IPS-NIHi7 (cell line): ENCODE data around the gene BICD1.

Source experiments
- DNase-seq: peaks from one replicate; pipeline ENCODE4 v3.0.0; 2012; ENCODE audit warnings: mixed read lengths; ENCODE audit errors: extremely low spot score

The BICD1 gene

GRCh38 chr12:32102234-32102633 is 4.4 kb upstream of the BICD1 start:
- DNase-seq = no peak

GRCh38 chr12:32104572-32105355 is 1.9 kb upstream of the BICD1 start:
- DNase-seq = no peak

GRCh38 chr12:32105986-32106516 is 596 bp upstream of the BICD1 start:
- no peak for DNase-seq

- peak; percentile 30 for DNase-seq
Measured at GRCh38 chr12:32107359-32108267, 966 bp downstream of the BICD1 start.

- DNase-seq = no peak
Measured at GRCh38 chr12:32108787-32109186, 2.1 kb downstream of the BICD1 start.

GRCh38 chr12:32110417-32110816 is 3.8 kb downstream of the BICD1 start:
- DNase-seq = no peak

- DNase-seq = no peak
Measured at GRCh38 chr12:32110942-32111341, 4.3 kb downstream of the BICD1 start.

- DNase-seq = no peak
Measured at GRCh38 chr12:32115404-32116104, 8.9 kb downstream of the BICD1 start.

GRCh38 chr12:32116897-32117296 is 10.2 kb downstream of the BICD1 start:
- no peak for DNase-seq

- no peak for DNase-seq
Measured at GRCh38 chr12:32117316-32117715, 10.7 kb downstream of the BICD1 start.

- DNase-seq = no peak
Measured at GRCh38 chr12:32118806-32119205, 12.2 kb downstream of the BICD1 start.

GRCh38 chr12:32120419-32120818 is 13.8 kb downstream of the BICD1 start:
- peak; percentile 25 for DNase-seq

GRCh38 chr12:32124637-32125036 is 18.0 kb downstream of the BICD1 start:
- DNase-seq = peak; percentile 29

- no peak for DNase-seq
Measured at GRCh38 chr12:32125455-32126084, 18.9 kb downstream of the BICD1 start.

- no peak for DNase-seq
Measured at GRCh38 chr12:32126720-32127119, 20.1 kb downstream of the BICD1 start.

- no peak for DNase-seq
Measured at GRCh38 chr12:32131666-32132065, 25.0 kb downstream of the BICD1 start.

- DNase-seq = no peak
Measured at GRCh38 chr12:32134101-32134888, 27.6 kb downstream of the BICD1 start.

- no peak for DNase-seq
Measured at GRCh38 chr12:32135967-32136366, 29.3 kb downstream of the BICD1 start.

GRCh38 chr12:32136404-32136803 is 29.8 kb downstream of the BICD1 start:
- no peak for DNase-seq

- no peak for DNase-seq
Measured at GRCh38 chr12:32139064-32139421, 32.4 kb downstream of the BICD1 start.

- no peak for DNase-seq
Measured at GRCh38 chr12:32140877-32141276, 34.2 kb downstream of the BICD1 start.
